Caco-2 (cell line): Measurements from ENCODE around the gene KRT79. TPM values are rescaled to one million over a fixed set of nuclear protein-coding genes. Genes with fewer than 3 reads are reported as not detected.

Experiments used
- BruUV-seq: library from RNA; stranded (reverse); fragments of 400-500 nt; replicated peaks from 2 replicates; lab custom pipeline; 2021; lab: Mats Ljungman, UMichigan
- CTCF ChIA-PET: fragments of 300-600 bp; sonication (Branson Sonifier 250); formaldehyde crosslinking; loops from one replicate; lab custom pipeline; 2022; ENCODE audit warnings: antibody characterized with exemption; lab: Charles Lee
- POLR2A ChIA-PET: fragments of 300-600 bp; sonication (Branson Sonifier 250); formaldehyde crosslinking; loops from one replicate; lab custom pipeline; 2022; ENCODE audit warnings: antibody characterized with exemption; lab: Charles Lee
- DNase-seq, 2 experiments: peaks; one replicate each; pipeline versions ENCODE4 v3.0.0 to v3.0.0-alpha.2; 2020 to 2022
- H3K27me3 ChIP-seq: replicated peaks from 2 replicates; pipeline ENCODE4 v1.6.0; 2011; ENCODE audit warnings: low read length; ENCODE audit not compliant: control insufficient read depth, insufficient read depth
- H3K36me3 ChIP-seq: 2 replicates; pipeline ENCODE4 v1.5.1; 2011; ENCODE audit warnings: low read length; ENCODE audit not compliant: control insufficient read depth, insufficient read depth
- H3K4me1 ChIP-seq: fragments of 250-450 bp; sonication (Bioruptor Pico); 2 replicates; pipeline ENCODE4 v1.5.1; 2020; ENCODE audit warnings: mild to moderate bottlenecking
- H3K4me3 ChIP-seq: 2 replicates; pipeline ENCODE4 v1.5.1; 2011; ENCODE audit warnings: low read depth, mild to moderate bottlenecking, control low read depth, low read length
- H3K9me3 ChIP-seq: fragments of 250-450 bp; sonication (Bioruptor Pico); 2 replicates; pipeline ENCODE4 v1.5.1; 2020; ENCODE audit warnings: mild to moderate bottlenecking, moderate library complexity
- H3K27ac Mint-ChIP-seq: one replicate; pipeline ENCODE4 v1.8.0; 2022; ENCODE audit warnings: mixed read lengths; ENCODE audit not compliant: unreplicated experiment
- H3K27me3 Mint-ChIP-seq: one replicate; pipeline ENCODE4 v1.8.0; 2022; ENCODE audit warnings: mixed read lengths; ENCODE audit not compliant: insufficient read depth, unreplicated experiment
- H3K36me3 Mint-ChIP-seq: one replicate; pipeline ENCODE4 v1.8.0; 2022; ENCODE audit warnings: mild to moderate bottlenecking, mixed read lengths; ENCODE audit not compliant: insufficient read depth, unreplicated experiment
- H3K4me1 Mint-ChIP-seq: one replicate; pipeline ENCODE4 v1.8.0; 2022; ENCODE audit warnings: low read depth, mixed read lengths; ENCODE audit not compliant: unreplicated experiment
- H3K4me3 Mint-ChIP-seq: one replicate; pipeline ENCODE4 v1.8.0; 2022; ENCODE audit warnings: mild to moderate bottlenecking, moderate library complexity, mixed read lengths; ENCODE audit not compliant: unreplicated experiment
- H3K9me3 Mint-ChIP-seq: one replicate; pipeline ENCODE4 v1.8.0; 2022; ENCODE audit warnings: mixed read lengths; ENCODE audit not compliant: unreplicated experiment
- intact Hi-C: fragments of 100-400 bp; cut with micrococcal nuclease; formaldehyde crosslinking; loops from one replicate; pipeline ENCODE4 v1.10.0; 2022; ENCODE audit not compliant: unreplicated experiment
- total RNA-seq: library from RNA; stranded (reverse); gene quantifications from 2 replicates; pipeline ENCODE4 v1.2.3, GENCODE V29; 2022
- TF ChIP-seq, protein P1 (sequence below), 2 experiments: fragments of 200-600 bp in 1 of 2; IDR thresholded peaks; 1 replicate in 1 of 2; 2 replicates in 1 of 2; pipeline versions ENCODE4 v1.5.1 to v1.8.0; 2011 to 2022; ENCODE audit warnings: antibody characterized with exemption in 1 of 2, control low read depth in 1 of 2, inconsistent platforms in 1 of 2, low read depth in 1 of 2, low read length in 1 of 2, mild to moderate bottlenecking in 1 of 2, moderate library complexity in 1 of 2; ENCODE audit not compliant: insufficient read depth in 1 of 2, severe bottlenecking in 1 of 2, unreplicated experiment in 1 of 2

The KRT79 gene
- total RNA-seq, 1 experiment from 2014 or later = not detected

DNA sequence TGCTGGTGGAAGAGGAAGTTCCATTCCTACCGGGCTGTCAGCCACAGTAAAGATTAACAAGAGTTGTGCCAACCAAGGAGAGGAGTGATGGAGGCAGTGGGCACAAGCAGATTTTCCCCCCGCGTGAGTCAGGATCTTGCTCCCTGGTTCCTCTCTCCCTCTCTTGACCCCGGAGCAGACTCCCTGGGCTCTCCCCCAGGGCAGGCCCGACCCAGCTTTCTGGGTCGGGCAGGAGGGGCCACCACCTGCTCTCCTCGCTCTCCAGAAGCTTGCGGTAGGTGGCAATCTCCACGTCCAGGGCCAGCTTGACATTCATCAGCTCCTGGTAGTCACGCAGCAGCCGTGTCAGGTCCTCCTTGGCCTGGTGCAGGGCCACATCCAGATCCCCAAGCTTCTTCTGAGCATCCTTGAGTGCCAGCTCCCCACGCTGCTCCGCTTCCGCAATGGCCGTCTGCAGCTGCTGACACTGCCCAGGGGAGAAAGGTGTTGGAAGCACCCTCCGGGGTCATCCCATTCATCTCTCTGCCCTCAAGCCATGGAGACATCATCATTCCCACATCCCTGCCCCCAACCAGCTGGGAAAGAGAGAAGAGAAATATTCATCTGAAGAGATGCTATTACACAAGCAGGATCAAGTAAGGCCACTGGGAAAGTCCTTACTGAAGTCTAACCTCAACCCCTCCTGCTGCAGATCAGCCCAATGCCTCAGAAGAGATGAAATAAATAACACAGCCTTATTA, 11.2 kb downstream of the KRT79 start:
- Histone ChIP-seq H3K9me3 (no peaks in the 10 kb centered on the region), H3K4me1 (peaks cover 32% of the 10 kb centered on the region), H3K36me3 (no peaks in the 10 kb centered on the region), H3K4me3 (no peak overlapping the region), H3K27me3 (no peaks in the 10 kb centered on the region)
- Mint-ChIP-seq H3K9me3 (no peaks in the 10 kb centered on the region), H3K27ac (no peak overlapping the region), H3K4me3 (no peak overlapping the region), H3K27me3 (no peaks in the 10 kb centered on the region), H3K4me1 (peaks cover 38% of the 10 kb centered on the region), H3K36me3 (no peaks in the 10 kb centered on the region)
- ChIA-PET POLR2A (no interaction called here), CTCF (interaction anchor here (1.1 kb wide), 1 partner anchor 451 kb away, joined by 3 read pairs; no protein-coding TSS in a partner anchor)
- intact Hi-C loops = no loop called here
- no peak for DNase-seq
- no TSS peak for BruUV-seq
- TF ChIP-seq, protein P1, sequence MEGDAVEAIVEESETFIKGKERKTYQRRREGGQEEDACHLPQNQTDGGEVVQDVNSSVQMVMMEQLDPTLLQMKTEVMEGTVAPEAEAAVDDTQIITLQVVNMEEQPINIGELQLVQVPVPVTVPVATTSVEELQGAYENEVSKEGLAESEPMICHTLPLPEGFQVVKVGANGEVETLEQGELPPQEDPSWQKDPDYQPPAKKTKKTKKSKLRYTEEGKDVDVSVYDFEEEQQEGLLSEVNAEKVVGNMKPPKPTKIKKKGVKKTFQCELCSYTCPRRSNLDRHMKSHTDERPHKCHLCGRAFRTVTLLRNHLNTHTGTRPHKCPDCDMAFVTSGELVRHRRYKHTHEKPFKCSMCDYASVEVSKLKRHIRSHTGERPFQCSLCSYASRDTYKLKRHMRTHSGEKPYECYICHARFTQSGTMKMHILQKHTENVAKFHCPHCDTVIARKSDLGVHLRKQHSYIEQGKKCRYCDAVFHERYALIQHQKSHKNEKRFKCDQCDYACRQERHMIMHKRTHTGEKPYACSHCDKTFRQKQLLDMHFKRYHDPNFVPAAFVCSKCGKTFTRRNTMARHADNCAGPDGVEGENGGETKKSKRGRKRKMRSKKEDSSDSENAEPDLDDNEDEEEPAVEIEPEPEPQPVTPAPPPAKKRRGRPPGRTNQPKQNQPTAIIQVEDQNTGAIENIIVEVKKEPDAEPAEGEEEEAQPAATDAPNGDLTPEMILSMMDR (IDR thresholded peaks at IDR 0.05; ENCODE audit: insufficient read depth in 1 of 2, low read depth in 1 of 2, low read length in 1 of 2, severe bottlenecking in 1 of 2, unreplicated experiment in 1 of 2) = no peak

DNA sequence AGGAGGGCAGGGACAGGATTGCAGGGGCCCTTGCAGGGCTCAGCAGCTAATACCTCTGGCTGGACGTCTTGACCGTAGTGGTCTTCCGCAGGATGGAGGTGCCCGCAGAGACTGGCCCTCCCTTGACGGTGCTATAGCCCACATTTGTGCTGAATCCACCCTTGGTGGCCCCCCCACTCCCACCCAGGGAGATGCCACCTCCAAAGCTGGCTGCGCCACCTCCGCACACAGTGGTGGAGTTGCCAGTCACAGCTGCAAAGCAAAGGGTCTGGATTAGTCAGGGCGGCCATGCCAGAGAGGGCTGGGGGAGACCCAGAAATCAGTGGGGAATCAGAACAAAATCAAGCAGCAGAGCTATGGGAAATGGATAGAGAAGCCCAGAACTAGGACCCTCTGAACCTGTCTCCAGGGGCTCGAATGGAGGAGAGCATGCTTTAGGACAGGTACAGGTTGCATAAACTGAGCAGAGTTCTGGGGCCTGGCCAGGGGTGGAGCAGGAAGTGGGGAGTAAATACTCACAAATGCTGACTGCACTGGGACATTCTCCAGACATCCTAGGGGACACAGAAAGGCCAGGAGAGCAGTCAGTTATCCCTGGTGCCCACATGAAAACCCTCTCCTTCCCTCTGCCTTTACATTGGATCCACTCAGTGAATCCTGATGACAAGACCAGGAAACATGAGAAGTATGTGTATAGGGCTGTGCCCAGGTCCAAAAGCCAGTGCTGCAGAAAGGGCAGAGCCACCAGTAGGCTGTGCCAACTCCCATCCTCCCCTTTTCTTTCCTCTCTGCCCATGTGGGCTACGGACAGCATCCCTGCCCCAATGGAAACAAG, 12.1 kb downstream of the KRT79 start:
- Histone ChIP-seq H3K9me3 (no peaks in the 10 kb centered on the region), H3K36me3 (no peaks in the 10 kb centered on the region), H3K27me3 (no peaks in the 10 kb centered on the region), H3K4me3 (no peak overlapping the region), H3K4me1 (peaks cover 23% of the 10 kb centered on the region)
- TF ChIP-seq, protein P1 (IDR thresholded peaks at IDR 0.05; ENCODE audit: insufficient read depth in 1 of 2, low read depth in 1 of 2, low read length in 1 of 2, severe bottlenecking in 1 of 2, unreplicated experiment in 1 of 2) = no peak
- ChIA-PET CTCF (interaction anchor here (0.5 kb wide), 1 partner anchor 745 kb away, joined by 3 read pairs; no protein-coding TSS in a partner anchor), POLR2A (no interaction called here)
- Mint-ChIP-seq H3K27ac (peak overlapping the region; percentile 15), H3K27me3 (no peaks in the 10 kb centered on the region), H3K4me1 (peaks cover 31% of the 10 kb centered on the region), H3K36me3 (no peaks in the 10 kb centered on the region), H3K4me3 (no peak overlapping the region), H3K9me3 (no peaks in the 10 kb centered on the region)
- no peak for DNase-seq
- BruUV-seq = no TSS peak
- intact Hi-C loops = no loop called here

DNA sequence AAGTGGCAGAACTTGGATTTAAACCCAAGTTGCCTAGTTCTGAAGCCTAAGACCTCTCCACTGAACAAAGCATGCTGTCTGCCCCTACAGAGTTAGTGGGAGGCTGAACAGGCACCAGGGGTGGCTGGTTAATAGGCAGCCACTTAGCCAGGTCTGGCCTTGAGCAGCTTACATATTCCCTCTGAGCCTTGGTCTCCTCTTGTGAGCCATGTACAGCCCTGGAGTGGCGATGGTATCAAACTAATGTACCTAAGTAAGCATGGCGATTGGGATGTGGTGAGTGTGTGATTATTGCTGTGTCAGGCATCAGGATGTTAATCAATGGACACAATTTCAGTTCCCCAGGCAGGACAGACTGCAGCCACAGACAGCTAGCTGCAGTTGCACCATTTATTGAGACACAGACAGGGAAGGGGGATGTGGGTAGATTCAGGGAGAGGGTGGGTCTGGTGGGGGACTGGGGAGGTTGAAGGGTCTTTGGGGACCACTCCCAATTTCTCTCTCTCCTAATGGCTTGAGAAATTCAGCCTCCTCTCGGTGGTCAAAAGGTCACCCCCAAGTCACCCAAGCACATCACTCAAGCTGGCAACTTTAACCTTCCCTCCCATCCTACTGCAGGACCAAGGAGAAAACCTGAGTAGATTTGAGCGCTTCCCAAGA, 12.9 kb downstream of the KRT79 start:
- Histone ChIP-seq H3K4me3 (no peak overlapping the region), H3K9me3 (no peaks in the 10 kb centered on the region), H3K36me3 (no peaks in the 10 kb centered on the region), H3K4me1 (peaks cover 15% of the 10 kb centered on the region), H3K27me3 (no peaks in the 10 kb centered on the region)
- peaks cover 26% of the 10 kb centered on the region for H3K4me1 Mint-ChIP-seq
- H3K9me3 Mint-ChIP-seq = no peaks in the 10 kb centered on the region
- no peak overlapping the region for H3K4me3 Mint-ChIP-seq
- TF ChIP-seq, protein P1 (IDR thresholded peaks at IDR 0.05; ENCODE audit: insufficient read depth in 1 of 2, low read depth in 1 of 2, low read length in 1 of 2, severe bottlenecking in 1 of 2, unreplicated experiment in 1 of 2) = no peak
- peak overlapping the region; percentile 15 for H3K27ac Mint-ChIP-seq
- POLR2A ChIA-PET = no interaction called here
- no peaks in the 10 kb centered on the region for H3K27me3 Mint-ChIP-seq
- intact Hi-C loops = no loop called here
- H3K36me3 Mint-ChIP-seq = no peaks in the 10 kb centered on the region
- BruUV-seq = no TSS peak
- DNase-seq = no peak
- CTCF ChIA-PET = interaction anchor here (0.5 kb wide), 1 partner anchor 744 kb away, joined by 3 read pairs; no protein-coding TSS in a partner anchor
